NOMO-1 treated with dmso at 0.1 percent for 144 hours (cell line): ENCODE results near the gene SNIP1.
"Not testable (repeated sequence)": the region's sequence is repeated elsewhere in the genome, so short reads cannot be mapped to it uniquely, and the experiment has no call there.

Source experiments
- DNase-seq: peaks from one replicate; lab custom pipeline; 2025; ENCODE audit not compliant: unreplicated experiment; lab: John Stamatoyannopoulos, UW

SNIP1 gene

DNA sequence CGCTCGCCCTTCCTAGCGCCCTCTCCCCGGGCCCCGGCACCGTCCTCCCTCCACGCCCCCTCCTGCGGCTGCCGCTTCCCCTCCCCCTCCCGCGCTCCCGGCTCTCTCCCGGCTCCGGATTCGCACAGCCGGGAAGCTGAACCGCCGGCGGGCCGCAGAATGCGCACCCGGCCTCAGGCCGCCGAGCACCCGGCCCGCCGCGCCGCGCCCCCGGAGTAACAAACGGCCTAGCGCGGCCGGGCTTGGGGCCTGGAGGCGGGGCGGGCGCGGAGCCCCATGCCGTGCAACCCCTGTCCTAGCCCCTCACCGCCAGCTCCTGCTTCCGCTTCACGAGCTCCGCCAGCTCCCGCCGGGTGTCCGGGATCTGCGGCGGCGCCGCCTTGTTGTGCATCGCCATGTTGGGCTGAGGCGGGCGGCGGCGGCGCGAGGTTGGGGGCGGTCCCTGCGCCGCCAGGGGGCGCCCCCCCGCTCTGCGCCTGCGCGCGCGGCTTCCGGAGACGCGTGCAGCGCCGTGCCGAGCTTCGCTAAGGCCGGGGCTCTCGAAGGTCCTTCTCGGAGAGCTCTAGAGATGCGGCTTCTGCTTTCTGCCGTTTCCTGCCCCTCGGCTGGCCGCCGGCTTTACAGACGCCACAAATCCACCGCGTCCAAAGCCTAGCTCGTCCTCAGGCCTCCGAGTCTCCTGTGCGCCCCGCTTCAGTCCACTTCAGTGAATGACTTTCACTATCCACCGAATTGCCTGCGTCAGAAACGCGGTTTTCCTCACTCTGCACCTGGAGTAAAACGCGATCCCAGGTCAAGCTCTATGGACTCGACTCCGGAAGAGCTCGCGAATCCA is 39.5 kb downstream of the SNIP1 start, which contains the start of gene MEAF6:
TSS of gene MEAF6 (minus strand) at position 417 of the 835 bp plus-strand sequence. CDS start at position 397, 20 bp downstream.
- peak; percentile 79 for DNase-seq

DNA sequence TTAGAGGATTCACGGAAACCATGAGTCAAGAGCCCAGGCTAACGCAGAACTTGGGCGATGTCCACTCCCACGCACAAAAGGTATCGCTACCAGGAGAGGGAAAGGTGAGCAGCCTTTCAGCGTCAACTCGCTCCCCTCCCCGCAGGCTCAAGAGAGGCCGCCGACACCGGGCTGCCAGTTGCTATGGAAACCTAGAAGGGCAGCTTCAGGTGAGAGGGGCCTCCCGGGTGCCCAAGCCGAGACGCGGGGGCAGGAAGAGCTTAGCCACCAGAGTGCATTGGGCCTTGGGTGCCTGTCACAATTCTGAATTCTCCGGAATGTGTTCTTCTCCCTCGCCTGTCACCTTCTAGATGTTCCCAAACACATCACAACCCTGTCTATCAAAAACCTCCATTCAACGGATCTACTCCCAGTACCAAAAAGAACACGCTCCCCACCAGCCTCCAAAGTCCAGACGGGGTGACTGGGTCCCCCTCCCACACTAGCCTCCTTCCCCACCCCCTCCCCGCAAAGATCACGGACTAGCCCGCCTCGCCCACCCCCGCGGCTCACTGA is 40.2 kb downstream of the SNIP1 start:
- no peak for DNase-seq

DNA sequence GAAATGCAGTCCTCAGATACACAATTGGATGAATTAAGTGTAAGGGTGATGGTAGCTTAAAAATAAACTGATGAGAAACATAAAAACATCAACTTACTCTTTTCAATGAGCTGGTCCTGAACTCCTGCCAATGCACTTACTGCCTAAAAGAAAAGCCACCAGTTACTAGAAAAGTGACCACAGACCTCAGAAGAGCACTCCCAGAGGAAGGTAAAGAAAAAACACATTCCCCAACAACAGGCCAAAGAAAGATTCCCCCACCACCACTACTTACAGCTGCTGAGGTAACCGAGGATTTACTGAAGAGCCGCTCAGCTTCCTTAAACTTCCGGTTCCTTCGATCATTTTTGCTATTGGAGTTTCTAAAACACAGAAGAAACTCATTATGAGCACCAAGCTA is 44.9 kb downstream of the SNIP1 start:
- no peak for DNase-seq

DNA sequence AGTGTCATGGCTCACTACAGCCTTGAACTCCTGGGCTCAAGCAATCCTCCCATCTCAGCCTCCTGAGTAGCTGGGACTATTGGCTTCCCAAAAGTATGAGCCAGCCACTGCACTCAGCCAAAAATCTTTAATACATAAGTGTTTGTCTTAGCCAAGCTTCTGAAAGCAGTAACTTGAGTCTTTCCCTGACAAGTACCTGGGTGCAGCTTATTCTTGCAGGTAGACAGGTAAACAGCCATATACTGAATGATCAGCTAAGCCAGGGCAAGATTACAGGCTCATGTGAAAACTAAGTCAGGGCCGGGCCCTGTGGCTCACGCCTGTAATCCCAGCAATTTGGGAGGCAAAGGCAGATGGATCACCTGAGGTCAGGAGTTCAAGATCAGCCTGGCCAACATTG is 47.4 kb downstream of the SNIP1 start:
- no peak for DNase-seq

DNA sequence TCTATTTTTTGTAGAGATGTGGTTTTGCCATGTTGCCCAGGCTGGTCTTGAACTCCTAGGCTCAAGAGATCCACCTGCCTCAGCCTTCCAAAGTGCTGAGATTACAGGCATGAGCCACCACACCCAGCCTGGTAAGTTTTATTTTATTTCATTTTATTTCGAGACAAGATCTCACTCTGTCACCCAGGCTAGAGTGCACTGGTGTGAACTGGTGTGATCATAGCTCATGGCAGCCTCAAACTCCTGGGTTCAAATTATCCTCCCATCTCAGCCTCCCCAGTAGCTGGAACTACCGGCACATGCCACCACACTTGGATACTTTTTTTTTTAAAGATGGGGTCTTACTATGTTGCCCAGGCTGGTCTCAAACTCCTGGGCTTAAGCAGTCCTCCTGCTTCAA is 51.3 kb downstream of the SNIP1 start:
- not testable (repeated sequence) for DNase-seq

DNA sequence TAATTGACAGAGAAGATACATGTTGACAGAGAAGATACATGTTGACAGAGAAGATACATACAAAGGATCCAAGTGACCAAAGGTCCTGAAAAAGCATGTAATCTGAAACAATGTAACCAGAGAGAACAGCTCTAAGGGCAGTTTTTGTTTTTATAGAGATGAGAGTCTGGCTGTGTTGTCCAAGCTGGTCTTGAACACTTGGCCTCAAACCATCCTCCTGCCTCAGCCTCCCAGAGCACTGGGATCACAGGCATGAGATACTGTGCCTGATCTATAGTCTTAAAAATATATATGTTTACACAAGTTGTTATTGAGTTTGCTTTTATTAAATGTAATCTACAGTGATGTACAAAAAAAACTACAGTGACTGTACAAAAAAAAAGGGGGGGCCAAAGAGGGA is 52.0 kb downstream of the SNIP1 start:
- DNase-seq = no peak

DNA sequence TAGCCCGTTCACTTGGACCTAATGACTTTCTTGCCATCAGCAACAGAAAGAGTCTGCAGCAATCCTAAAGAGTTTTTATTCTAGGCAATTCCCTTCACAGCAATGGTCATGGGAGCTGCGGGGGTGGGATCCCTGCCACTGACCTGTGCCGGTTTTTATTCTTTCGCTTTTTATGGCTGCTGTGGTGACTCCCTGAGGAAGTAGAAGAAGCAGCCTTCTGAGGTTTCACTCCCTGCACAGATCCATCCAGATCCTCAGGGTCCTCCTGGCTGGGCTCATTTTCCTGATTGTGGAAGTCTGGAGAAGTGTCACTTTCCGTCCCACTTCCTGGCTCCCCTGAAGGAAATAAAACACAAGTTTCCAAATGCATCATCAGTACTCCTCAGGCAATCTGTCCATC is 52.4 kb downstream of the SNIP1 start:
- no peak for DNase-seq

DNA sequence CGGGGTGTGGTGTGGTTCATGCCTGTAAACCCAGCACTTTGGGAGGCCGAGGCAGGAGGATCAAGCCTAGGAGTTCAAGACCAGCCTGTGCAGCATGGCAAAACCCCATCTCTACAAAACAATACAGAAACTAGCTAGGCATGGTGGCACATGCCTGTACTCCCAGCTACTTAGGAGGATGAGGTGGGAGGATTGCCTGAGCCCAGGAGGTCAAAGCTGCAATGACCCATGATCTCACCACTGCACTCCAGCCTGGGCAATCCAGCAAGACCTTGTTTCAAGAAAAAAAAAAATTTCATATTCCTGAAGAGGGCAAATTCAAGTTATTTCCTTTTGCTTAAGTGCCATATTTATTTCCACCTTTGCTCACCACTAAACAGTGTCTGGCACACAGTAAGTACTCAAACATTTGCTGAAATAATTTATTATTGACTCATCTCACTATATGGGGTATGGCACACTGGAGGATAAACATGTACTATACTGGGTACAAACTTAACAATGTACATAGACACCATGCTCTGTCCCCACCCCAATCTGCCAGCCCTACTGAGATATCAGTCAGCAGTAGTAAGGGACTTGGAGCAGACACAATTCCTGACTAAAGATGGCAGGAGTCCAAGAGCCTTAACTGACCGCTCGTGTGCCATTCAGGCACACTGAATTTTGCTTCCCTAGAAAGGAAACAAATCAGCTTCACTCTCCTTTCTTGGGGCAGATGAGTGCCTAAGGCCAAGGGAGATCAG is 55.0 kb downstream of the SNIP1 start:
- no peak for DNase-seq

DNA sequence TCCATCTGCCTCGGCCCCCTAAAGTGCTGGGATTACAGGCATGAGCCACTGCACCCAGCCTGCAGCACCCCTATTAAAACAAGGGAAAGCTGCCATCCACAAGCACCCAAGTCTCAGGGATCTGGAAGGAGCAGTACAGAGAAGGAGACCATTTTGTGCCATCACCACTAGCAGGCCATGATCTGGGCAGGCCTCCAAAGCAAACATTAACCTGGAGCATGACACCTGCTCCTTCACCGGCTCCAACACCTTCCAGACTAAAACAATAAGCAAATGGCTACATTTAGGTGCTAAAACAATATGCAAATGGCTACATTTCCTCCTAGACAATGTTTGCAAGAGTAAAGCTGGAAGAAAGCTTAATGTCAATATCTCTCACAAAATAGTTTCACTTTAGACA is 56.3 kb downstream of the SNIP1 start:
- DNase-seq = no peak

DNA sequence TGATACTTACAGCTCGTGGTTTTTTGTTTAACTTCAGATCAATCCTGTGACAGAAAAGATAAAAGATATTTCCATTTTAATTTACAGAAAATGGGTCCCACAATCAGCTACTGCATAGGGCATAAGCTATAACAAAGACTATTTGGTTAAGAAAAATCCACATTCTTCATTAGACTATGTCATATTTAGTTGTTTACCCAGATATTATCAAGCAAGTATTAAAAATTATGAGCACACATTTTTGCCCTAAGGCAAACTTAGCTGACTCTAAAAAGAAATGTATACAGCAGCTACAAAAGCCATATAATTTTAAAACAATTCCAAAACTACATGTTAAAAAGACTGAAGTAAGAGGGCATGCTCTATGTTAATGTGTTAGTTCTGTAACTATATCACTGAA is 58.2 kb downstream of the SNIP1 start:
- DNase-seq = no peak

DNA sequence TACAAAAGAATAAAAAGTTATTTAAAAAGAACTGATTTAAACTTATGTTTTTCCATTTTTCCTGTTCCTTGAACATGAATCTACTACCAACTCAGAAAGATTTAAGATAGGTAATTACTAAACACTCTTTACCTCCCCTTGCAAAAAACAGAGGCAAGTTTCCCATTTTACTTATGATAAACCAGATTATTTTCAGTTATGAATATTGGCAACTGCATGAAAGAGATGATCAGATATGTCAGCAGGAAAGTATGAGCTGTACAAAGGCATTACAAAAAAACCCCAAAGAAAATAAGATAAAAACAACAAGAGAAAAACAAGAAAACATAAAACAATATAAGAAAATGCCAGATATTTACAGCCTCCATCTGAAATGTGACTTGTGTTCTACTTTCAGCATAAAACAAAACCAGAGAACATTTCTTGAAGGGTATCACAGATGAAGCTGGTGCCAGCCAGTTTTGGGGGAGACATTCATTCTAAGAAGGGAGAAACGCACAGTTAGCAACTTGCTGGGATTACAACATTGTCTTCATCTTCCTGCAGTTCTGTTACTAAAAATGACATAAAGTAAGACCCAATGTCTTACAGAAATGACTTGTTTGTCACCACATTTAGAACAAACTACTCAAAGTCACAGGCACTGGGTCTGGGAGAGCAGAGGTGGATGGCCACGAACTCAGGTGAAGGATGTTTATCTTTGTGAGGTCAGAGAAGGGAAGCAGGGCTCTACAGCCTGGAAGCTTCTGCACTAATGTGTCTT is 60.6 kb downstream of the SNIP1 start:
- DNase-seq = no peak

DNA sequence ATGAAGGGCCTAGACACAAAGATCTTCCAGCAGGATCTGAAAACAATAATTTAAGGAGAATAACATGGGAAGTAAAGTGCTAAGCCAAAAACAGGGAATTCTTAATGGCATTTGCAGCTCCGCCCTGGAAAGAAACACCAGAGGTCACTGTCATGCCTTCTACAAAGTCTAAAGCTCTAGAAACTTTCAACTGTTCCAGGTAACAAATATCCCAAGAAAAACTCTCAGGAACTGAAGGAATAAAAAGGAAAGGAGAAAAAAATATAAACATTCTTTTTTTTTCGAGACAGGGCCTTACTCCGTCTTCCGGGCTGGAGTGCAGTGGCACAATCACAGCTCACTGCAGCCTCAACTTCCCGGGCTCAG is 66.5 kb downstream of the SNIP1 start:
- no peak for DNase-seq

DNA sequence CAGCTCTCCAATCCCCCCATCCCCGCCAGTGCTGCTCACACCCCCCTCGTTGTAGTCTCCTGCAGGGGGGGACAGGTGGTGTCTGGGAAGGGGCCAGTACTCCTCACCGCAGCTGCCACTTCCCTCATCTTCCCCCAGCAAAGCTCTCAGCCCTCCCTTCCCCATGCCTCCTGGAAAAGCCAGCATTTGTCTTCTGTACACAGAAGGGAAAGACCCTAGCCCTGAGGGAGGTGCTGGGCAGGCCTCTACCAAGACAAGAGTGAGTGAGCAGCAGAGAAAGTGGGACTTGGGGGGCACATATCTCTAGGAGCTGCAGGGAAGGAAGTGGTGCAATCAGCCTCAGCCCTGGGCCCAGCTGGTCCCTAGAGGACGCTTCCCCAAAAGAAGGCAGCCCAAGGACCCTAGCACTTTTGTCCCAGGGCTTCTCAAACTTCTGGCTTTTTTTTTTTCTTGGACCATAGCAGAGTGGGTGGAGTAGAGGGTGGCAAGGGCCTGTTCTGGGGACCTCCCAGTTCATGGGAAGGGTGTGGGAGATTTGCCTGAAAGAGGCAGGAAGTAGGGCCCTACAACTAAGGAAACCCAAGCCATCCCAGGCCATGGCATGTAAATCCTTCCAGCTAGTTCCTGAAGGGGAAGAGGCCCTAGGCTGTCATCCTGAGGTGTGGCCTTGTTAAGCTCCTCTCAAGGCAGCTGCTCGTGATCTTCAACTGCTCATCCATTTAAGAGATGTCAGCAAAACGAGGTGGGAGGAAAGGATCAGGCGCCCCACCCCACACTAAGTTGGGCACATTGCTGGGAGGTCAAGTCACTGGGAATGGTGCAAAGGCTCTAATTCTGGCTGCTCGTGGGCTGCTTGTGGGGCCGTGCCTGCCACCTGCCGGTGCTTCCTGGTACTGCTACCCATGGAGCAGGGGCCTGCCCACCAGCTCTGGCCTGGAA is 67.1 kb downstream of the SNIP1 start:
- DNase-seq = peak; percentile 37

DNA sequence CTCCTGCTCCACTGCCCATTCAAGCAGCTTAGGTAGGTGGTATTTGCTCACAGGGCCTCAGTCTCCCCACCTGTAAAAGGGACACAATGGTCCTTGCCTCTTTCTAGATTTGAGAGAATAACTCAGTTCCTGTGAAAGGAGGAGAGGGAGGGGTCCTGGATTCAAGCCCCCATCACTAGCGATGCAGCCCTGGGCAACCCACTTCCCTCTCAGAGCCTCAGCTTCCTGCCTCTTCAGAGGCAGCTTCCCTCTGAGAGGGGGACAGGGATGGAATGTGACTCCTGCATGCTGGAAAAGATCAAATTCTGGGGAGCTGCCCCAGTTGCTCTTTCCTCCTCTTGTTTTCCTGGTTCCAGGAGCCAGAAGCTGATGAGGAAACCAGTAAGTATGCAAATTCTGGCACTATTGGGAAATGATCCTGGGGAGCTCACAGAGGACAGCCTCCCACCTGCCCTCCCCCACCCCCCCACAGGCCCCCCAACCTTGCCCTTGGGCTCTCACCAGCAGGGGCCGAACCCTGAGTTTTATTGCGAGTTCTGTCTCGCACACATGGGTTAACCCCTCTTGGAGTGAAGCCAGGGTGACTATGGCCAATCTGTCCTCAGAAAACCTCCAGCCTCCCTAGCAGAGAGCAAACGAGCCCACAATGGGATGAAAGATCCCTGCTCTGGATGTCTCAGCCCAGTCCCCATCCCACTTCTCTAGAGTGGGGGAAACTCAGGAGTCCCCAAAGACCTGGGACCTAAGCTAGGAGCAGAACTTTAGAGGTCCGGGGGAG is 68.0 kb downstream of the SNIP1 start:
- no peak for DNase-seq
